H1 (cell line): Measurements from ENCODE around the gene ZC3HAV1. TPM values are rescaled to one million over a fixed set of nuclear protein-coding genes. Genes with fewer than 3 reads are reported as not detected.

Experiments
- ATF2 ChIP-seq: IDR thresholded peaks from 2 replicates; pipeline ENCODE4 v1.6.1; 2012; ENCODE audit warnings: low read length, inconsistent platforms
- CBX8 ChIP-seq: fragments of 300-800, 300-1000 bp; sonication (generic); IDR thresholded peaks from 2 replicates; pipeline ENCODE4 v1.7.1; 2016; ENCODE audit warnings: low read depth, low read length, borderline replicate concordance
- KDM1A ChIP-seq: fragments of 200-600, 300-600 bp; sonication (generic); IDR thresholded peaks from 2 replicates; pipeline ENCODE4 v1.7.1; 2016; ENCODE audit warnings: mild to moderate bottlenecking, low read length, borderline replicate concordance
- polyA plus RNA-seq, 7 experiments: library from polyadenylated mRNA; depleted of rRNA in 3 of 7; stranded (reverse) in 5 of 7; unstranded in 2 of 7; fragments of >200 nt in 5 of 7; fragments of 200-250 nt in 2 of 7; gene quantifications; 1 replicate in 5 of 7; 2 replicates in 1 of 7; 4 replicates in 1 of 7; pipeline versions ENCODE4 v1.2.1 to v1.2.3, GENCODE V29; 2011 to 2013; ENCODE audit warnings: missing spikeins in 2 of 7, mixed read lengths in 2 of 7
- total RNA-seq: library from RNA; stranded (reverse); fragmentation: NEBNext Ultra II Directional; extraction: Animal tissue kit (Norgen Biotek cat#: 25700); gene quantifications from 2 replicates; pipeline ENCODE4 v1.2.1, GENCODE V29; 2021

The ZC3HAV1 gene
- total and polyA plus RNA-seq, 2 of the 8 experiments (the other 6 are each of a cell fraction or from before 2014, with no cell fraction given): 22.5 to 43.4 TPM

GRCh38 chr7:139087212-139087611 is 22.3 kb downstream of the ZC3HAV1 start (continued):
- no peak for TF ChIP-seq KDM1A
- TF ChIP-seq CBX8: no peak
- no peak for TF ChIP-seq ATF2
